Osteocyte (in vitro differentiated cells): Measurements from ENCODE around the gene PROSER1. TPM values are rescaled to one million over a fixed set of nuclear protein-coding genes. Genes with fewer than 3 reads are reported as not detected.
A peak's percentile ranks its signal among the peaks of the same experiment; 100 is the strongest.

Experiments
- DNase-seq: peaks from one replicate; pipeline ENCODE4 v3.0.0; 2021; ENCODE audit warnings: mixed read lengths; ENCODE audit not compliant: unreplicated experiment; ENCODE audit errors: extremely low spot score
- H3K27ac Mint-ChIP-seq: one replicate; pipeline ENCODE4 v1.8.0; 2021; ENCODE audit warnings: mild to moderate bottlenecking, mixed read lengths; ENCODE audit not compliant: unreplicated experiment
- H3K27me3 Mint-ChIP-seq: one replicate; pipeline ENCODE4 v1.8.0; 2021; ENCODE audit warnings: mixed read lengths; ENCODE audit not compliant: unreplicated experiment
- H3K36me3 Mint-ChIP-seq: one replicate; pipeline ENCODE4 v1.8.0; 2021; ENCODE audit warnings: mixed read lengths; ENCODE audit not compliant: unreplicated experiment
- H3K4me1 Mint-ChIP-seq: one replicate; pipeline ENCODE4 v1.8.0; 2021; ENCODE audit warnings: mixed read lengths; ENCODE audit not compliant: unreplicated experiment
- H3K4me3 Mint-ChIP-seq: one replicate; pipeline ENCODE4 v1.8.0; 2021; ENCODE audit warnings: mild to moderate bottlenecking, moderate library complexity, mixed read lengths; ENCODE audit not compliant: unreplicated experiment
- H3K9me3 Mint-ChIP-seq: one replicate; pipeline ENCODE4 v1.8.0; 2021; ENCODE audit warnings: mixed read lengths; ENCODE audit not compliant: unreplicated experiment
- CTCF ChIP-seq: fragments of 200-600 bp; sonication (generic); IDR thresholded peaks from 2 replicates; pipeline ENCODE4 v1.5.0; 2021; ENCODE audit warnings: antibody characterized with exemption, mild to moderate bottlenecking, moderate library complexity
- total RNA-seq: library from RNA; stranded (reverse); gene quantifications from 2 replicates; pipeline ENCODE4 v1.2.1, GENCODE V29; 2021

The PROSER1 gene
- total RNA-seq, 1 donor from 2014 or later = 31.7 TPM

GRCh38 chr13:39039041-39039440, 1.2 kb upstream of the PROSER1 start:
- Mint-ChIP-seq H3K4me1 (peaks cover 49% of the 10 kb centered on the region), H3K4me3 (peak overlapping the region; percentile 93), H3K27ac (peak overlapping the region; percentile 95), H3K9me3 (no peaks in the 10 kb centered on the region), H3K36me3 (peaks cover 4% of the 10 kb centered on the region), H3K27me3 (no peaks in the 10 kb centered on the region)
- TF ChIP-seq CTCF = no peak
- DNase-seq = no peak

GRCh38 chr13:39038569-39039030, 711 bp upstream of the PROSER1 start:
- Mint-ChIP-seq H3K27me3 (no peaks in the 10 kb centered on the region), H3K9me3 (no peaks in the 10 kb centered on the region), H3K36me3 (peaks cover 4% of the 10 kb centered on the region)

GRCh38 chr13:39037410-39037879, 444 bp downstream of the PROSER1 start:
- Mint-ChIP-seq H3K27ac (peak overlapping the region; percentile 95), H3K4me3 (peak overlapping the region; percentile 93), H3K9me3 (no peaks in the 10 kb centered on the region), H3K4me1 (peaks cover 54% of the 10 kb centered on the region), H3K27me3 (no peaks in the 10 kb centered on the region), H3K36me3 (peaks cover 4% of the 10 kb centered on the region)
- no peak for DNase-seq
- no peak for TF ChIP-seq CTCF

More at GRCh38 chr13:39038569-39039030, 711 bp upstream of the PROSER1 start:
- DNase-seq = no peak
- Mint-ChIP-seq H3K4me3 (peak overlapping the region; percentile 93), H3K27ac (peak overlapping the region; percentile 95), H3K4me1 (peaks cover 53% of the 10 kb centered on the region)
- TF ChIP-seq CTCF = no peak

GRCh38 chr13:39036212-39036611, 1.7 kb downstream of the PROSER1 start:
- DNase-seq = no peak
- Mint-ChIP-seq H3K36me3 (peaks cover 4% of the 10 kb centered on the region), H3K27ac (peak overlapping the region; percentile 78), H3K4me1 (peaks cover 54% of the 10 kb centered on the region), H3K4me3 (peak overlapping the region; percentile 93), H3K9me3 (no peaks in the 10 kb centered on the region), H3K27me3 (no peaks in the 10 kb centered on the region)
- no peak for TF ChIP-seq CTCF

- peaks cover 52% of the 10 kb centered on the region for H3K4me1 Mint-ChIP-seq
- H3K9me3 Mint-ChIP-seq = no peaks in the 10 kb centered on the region
- no peaks in the 10 kb centered on the region for H3K27me3 Mint-ChIP-seq
- no peak for TF ChIP-seq CTCF
- peaks cover 1% of the 10 kb centered on the region for H3K36me3 Mint-ChIP-seq
- peak overlapping the region; percentile 93 for H3K4me3 Mint-ChIP-seq
- peak overlapping the region; percentile 78 for H3K27ac Mint-ChIP-seq
- DNase-seq = no peak
Measured at GRCh38 chr13:39035799-39036198, 2.1 kb downstream of the PROSER1 start.
